ENCODE data around the gene OR4E2. TPM values are rescaled to one million over a fixed set of nuclear protein-coding genes. Genes with fewer than 3 reads are reported as not detected.

Gene OR4E2
- polyA plus RNA-seq, 1 of the 3 experiments (the other 2 are of a cell fraction), result not detected

- H3K9me2 ChIP-seq, result no peaks in the 10 kb centered on the region
- H3K36me3 ChIP-seq (replicated peaks in 1 of 2; ENCODE audit: control insufficient read depth in 1 of 2, insufficient read depth in 2 of 2, low read length in 1 of 2), result no peaks in the 10 kb centered on the region
- TF ChIP-seq NRF1 (IDR thresholded peaks at IDR 0.05; ENCODE audit: low read depth, low read length), result no peak
- TF ChIP-seq, protein P1, sequence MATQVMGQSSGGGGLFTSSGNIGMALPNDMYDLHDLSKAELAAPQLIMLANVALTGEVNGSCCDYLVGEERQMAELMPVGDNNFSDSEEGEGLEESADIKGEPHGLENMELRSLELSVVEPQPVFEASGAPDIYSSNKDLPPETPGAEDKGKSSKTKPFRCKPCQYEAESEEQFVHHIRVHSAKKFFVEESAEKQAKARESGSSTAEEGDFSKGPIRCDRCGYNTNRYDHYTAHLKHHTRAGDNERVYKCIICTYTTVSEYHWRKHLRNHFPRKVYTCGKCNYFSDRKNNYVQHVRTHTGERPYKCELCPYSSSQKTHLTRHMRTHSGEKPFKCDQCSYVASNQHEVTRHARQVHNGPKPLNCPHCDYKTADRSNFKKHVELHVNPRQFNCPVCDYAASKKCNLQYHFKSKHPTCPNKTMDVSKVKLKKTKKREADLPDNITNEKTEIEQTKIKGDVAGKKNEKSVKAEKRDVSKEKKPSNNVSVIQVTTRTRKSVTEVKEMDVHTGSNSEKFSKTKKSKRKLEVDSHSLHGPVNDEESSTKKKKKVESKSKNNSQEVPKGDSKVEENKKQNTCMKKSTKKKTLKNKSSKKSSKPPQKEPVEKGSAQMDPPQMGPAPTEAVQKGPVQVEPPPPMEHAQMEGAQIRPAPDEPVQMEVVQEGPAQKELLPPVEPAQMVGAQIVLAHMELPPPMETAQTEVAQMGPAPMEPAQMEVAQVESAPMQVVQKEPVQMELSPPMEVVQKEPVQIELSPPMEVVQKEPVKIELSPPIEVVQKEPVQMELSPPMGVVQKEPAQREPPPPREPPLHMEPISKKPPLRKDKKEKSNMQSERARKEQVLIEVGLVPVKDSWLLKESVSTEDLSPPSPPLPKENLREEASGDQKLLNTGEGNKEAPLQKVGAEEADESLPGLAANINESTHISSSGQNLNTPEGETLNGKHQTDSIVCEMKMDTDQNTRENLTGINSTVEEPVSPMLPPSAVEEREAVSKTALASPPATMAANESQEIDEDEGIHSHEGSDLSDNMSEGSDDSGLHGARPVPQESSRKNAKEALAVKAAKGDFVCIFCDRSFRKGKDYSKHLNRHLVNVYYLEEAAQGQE (IDR thresholded peaks at IDR 0.05; ENCODE audit: low read depth, low read length), result no peak
- TF ChIP-seq SIN3A (IDR thresholded peaks at IDR 0.05; ENCODE audit: borderline replicate concordance, low read depth, low read length), result no peak
- TF ChIP-seq SMC3 (IDR thresholded peaks at IDR 0.05; ENCODE audit: low read depth, low read length), result no peak
- no peak for TF ChIP-seq FOXJ3 (CRISPR knock-in tag; IDR thresholded peaks at IDR 0.05)
- TF ChIP-seq NFIC (IDR thresholded peaks at IDR 0.05; ENCODE audit: borderline replicate concordance), result no peak
- no peak for TF ChIP-seq ELF1 (IDR thresholded peaks at IDR 0.05)
- no peak for TF ChIP-seq YY1 (IDR thresholded peaks at IDR 0.05; ENCODE audit: low read depth)
- TF ChIP-seq RAD21 (IDR thresholded peaks at IDR 0.05; ENCODE audit: low read length), result no peak
- TF ChIP-seq EP300 (IDR thresholded peaks at IDR 0.05; ENCODE audit: borderline replicate concordance in 1 of 2, low read depth in 1 of 2, low read length in 1 of 2), result no peak
- H3K4me1 ChIP-seq (ENCODE audit: control insufficient read depth in 1 of 2, insufficient read depth in 2 of 2, low read depth in 1 of 2, low read length in 1 of 2), result no peaks in the 10 kb centered on the region; a peak in 1 of 4 replicates
- H3K27me3 ChIP-seq (ENCODE audit: insufficient read depth), result no peaks in the 10 kb centered on the region; the same call in 1 of the 2 replicates
- 0 out of 2 replicates have a peak, but pooled peaks cover 4% of the 10 kb centered on the region for H3K9me3 ChIP-seq
- 0% methylated on average over 2 of the region's 2 CpGs for WGBS (ENCODE audit: low lambda C conversion rate)
- no peaks in the 10 kb centered on the region for H3K79me2 ChIP-seq (ENCODE audit: insufficient read depth)
- no peak overlapping the region for H3K4me3 ChIP-seq (ENCODE audit: low read depth in 2 of 2, low read length in 1 of 2)
- H3K9ac ChIP-seq, result no peak overlapping the region
- H2AFZ ChIP-seq (ENCODE audit: low read depth), result no peak overlapping the region
- no peak for DNase-seq
- ChIA-PET CTCF (no interaction called here), POLR2A (no interaction called here)
- no peak overlapping the region for H3K27ac ChIP-seq (ENCODE audit: low read depth in 2 of 2, low read length in 1 of 2)
- H3K4me2 ChIP-seq, result no peak overlapping the region
- H4K20me1 ChIP-seq (ENCODE audit: insufficient read depth), result no peaks in the 10 kb centered on the region
- no peaks in the 10 kb centered on the region for H3F3A ChIP-seq (replicated peaks; ENCODE audit: insufficient read depth)
Measured at GRCh38 chr14:21680072-21680471, 26.4 kb downstream of the OR4E2 start.

DNA sequence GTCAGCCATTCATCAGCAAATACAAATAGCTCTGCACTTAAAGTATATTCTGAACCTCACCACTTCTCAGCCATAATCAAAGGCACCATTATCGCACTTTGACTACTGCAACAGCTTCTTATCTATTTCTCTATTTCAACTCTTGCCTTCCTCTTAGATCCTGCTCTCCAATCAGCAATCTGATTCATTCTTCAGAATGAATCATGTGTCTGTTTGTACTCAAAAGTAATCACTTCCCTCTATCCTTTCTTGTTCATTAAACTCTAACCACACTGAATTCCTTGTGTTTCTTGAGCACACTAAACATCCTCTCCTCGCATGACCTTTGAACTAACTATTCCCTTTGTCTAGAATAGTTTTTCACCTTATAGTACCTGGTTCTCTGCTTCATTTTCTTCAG is 32.8 kb downstream of the OR4E2 start:
- H3F3A ChIP-seq (replicated peaks; ENCODE audit: insufficient read depth), result no peaks in the 10 kb centered on the region
- no peaks in the 10 kb centered on the region; the same call in 1 of the 2 replicates for H3K27me3 ChIP-seq (ENCODE audit: insufficient read depth)
- H2AFZ ChIP-seq (ENCODE audit: low read depth), result no peak overlapping the region
- no peaks in the 10 kb centered on the region for H3K4me1 ChIP-seq (ENCODE audit: control insufficient read depth in 1 of 2, insufficient read depth in 2 of 2, low read depth in 1 of 2, low read length in 1 of 2)
- no peaks in the 10 kb centered on the region for H3K9me2 ChIP-seq
- H3K9ac ChIP-seq, result no peak overlapping the region
- no peak overlapping the region for H3K27ac ChIP-seq (ENCODE audit: low read depth in 2 of 2, low read length in 1 of 2)
- TF ChIP-seq, protein P2, sequence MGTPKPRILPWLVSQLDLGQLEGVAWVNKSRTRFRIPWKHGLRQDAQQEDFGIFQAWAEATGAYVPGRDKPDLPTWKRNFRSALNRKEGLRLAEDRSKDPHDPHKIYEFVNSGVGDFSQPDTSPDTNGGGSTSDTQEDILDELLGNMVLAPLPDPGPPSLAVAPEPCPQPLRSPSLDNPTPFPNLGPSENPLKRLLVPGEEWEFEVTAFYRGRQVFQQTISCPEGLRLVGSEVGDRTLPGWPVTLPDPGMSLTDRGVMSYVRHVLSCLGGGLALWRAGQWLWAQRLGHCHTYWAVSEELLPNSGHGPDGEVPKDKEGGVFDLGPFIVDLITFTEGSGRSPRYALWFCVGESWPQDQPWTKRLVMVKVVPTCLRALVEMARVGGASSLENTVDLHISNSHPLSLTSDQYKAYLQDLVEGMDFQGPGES (IDR thresholded peaks at IDR 0.05; ENCODE audit: low read depth, low read length), result no peak
- TF ChIP-seq CHD2 (IDR thresholded peaks at IDR 0.05; ENCODE audit: low read length, partially characterized antibody), result no peak
- no peak for TF ChIP-seq FOXJ3 (CRISPR knock-in tag; IDR thresholded peaks at IDR 0.05)
- WGBS (ENCODE audit: low lambda C conversion rate), result 6% methylated on average over 2 of the region's 2 CpGs
- H3K4me2 ChIP-seq, result no peak overlapping the region
- H3K9me3 ChIP-seq, result no peaks in the 10 kb centered on the region
- no peaks in the 10 kb centered on the region for H3K36me3 ChIP-seq (replicated peaks in 1 of 2; ENCODE audit: control insufficient read depth in 1 of 2, insufficient read depth in 2 of 2, low read length in 1 of 2)
- CTCF ChIA-PET, result no interaction called here
- no peak overlapping the region for H3K4me3 ChIP-seq (ENCODE audit: low read depth in 2 of 2, low read length in 1 of 2)
- no peak for DNase-seq
- POLR2A ChIA-PET, result no interaction called here
- no peaks in the 10 kb centered on the region for H3K79me2 ChIP-seq (ENCODE audit: insufficient read depth)
- no peaks in the 10 kb centered on the region for H4K20me1 ChIP-seq (ENCODE audit: insufficient read depth)

Measured in SK-N-SH (cell line).